ENCODE measurements around the gene LIPG.

Gene LIPG

GRCh38 chr18:49546719-49547273 lies 15.1 kb upstream of the LIPG start:
- no peak for DNase-seq

GRCh38 chr18:49547701-49548100 lies 14.2 kb upstream of the LIPG start:
- DNase-seq, result no peak

GRCh38 chr18:49548229-49548636 lies 13.6 kb upstream of the LIPG start:
- DNase-seq, result peak; percentile 69

- no peak for DNase-seq
Observed at GRCh38 chr18:49550621-49551339, 11.1 kb upstream of the LIPG start.

- no peak for DNase-seq
Observed at GRCh38 chr18:49553003-49553402, 8.9 kb upstream of the LIPG start.

- no peak for DNase-seq
Observed at GRCh38 chr18:49555641-49556040, 6.2 kb upstream of the LIPG start.

- DNase-seq, result no peak
Observed at GRCh38 chr18:49558356-49558755, 3.5 kb upstream of the LIPG start.

- DNase-seq, result peak; percentile 46
Observed at GRCh38 chr18:49559326-49559931, 2.4 kb upstream of the LIPG start.

- DNase-seq, result no peak
Observed at GRCh38 chr18:49560277-49560623, 1.6 kb upstream of the LIPG start.

GRCh38 chr18:49560624-49561288 lies 1.1 kb upstream of the LIPG start:
- DNase-seq, result no peak

- no peak for DNase-seq
Observed at GRCh38 chr18:49562481-49563129, 748 bp downstream of the LIPG start.

GRCh38 chr18:49563130-49563540 lies 1.3 kb downstream of the LIPG start:
- DNase-seq, result peak; percentile 21

- DNase-seq, result no peak
Observed at GRCh38 chr18:49563701-49564517, 2.1 kb downstream of the LIPG start.

GRCh38 chr18:49564518-49564834 lies 2.6 kb downstream of the LIPG start:
- DNase-seq, result no peak

- DNase-seq, result no peak
Observed at GRCh38 chr18:49565101-49565500, 3.2 kb downstream of the LIPG start.

GRCh38 chr18:49565612-49566011 lies 3.8 kb downstream of the LIPG start:
- DNase-seq, result peak; percentile 18

- no peak for DNase-seq
Observed at GRCh38 chr18:49566217-49566770, 4.4 kb downstream of the LIPG start.

- no peak for DNase-seq
Observed at GRCh38 chr18:49566985-49567384, 5.1 kb downstream of the LIPG start.

GRCh38 chr18:49569724-49570123 lies 7.9 kb downstream of the LIPG start:
- no peak for DNase-seq

- no peak for DNase-seq
Observed at GRCh38 chr18:49570836-49571235, 9.0 kb downstream of the LIPG start.

GRCh38 chr18:49572611-49573345 lies 10.9 kb downstream of the LIPG start:
- no peak for DNase-seq

- no peak for DNase-seq
Observed at GRCh38 chr18:49573835-49574234, 12.0 kb downstream of the LIPG start.
